GM12892 (cell line): ENCODE results near the gene TOMM22.

Experiments used
- DNase-seq: peaks from one replicate; pipeline ENCODE4 v3.0.0; 2011; ENCODE audit not compliant: insufficient read length
- FAIRE-seq: peaks from 2 replicates; lab custom pipeline; 2011; peaks lifted over from hg19 to GRCh38; lab: Jason Lieb, UNC
- POLR2A ChIP-seq: IDR thresholded peaks from 2 replicates; pipeline ENCODE4 v1.6.1; 2011; ENCODE audit warnings: low read depth, low read length, control low read depth
- POLR2AphosphoS5 ChIP-seq: IDR thresholded peaks from 2 replicates; pipeline ENCODE4 v1.6.1; 2011; ENCODE audit warnings: low read depth, low read length, control low read depth
- TAF1 ChIP-seq: IDR thresholded peaks from 2 replicates; pipeline ENCODE4 v1.6.1; 2011; ENCODE audit warnings: low read depth, mild to moderate bottlenecking, control low read depth, low read length, borderline replicate concordance

The TOMM22 gene

GRCh38 chr22:38657045-38657909 is 24.5 kb upstream of the TOMM22 start:
- FAIRE-seq (peak; percentile 76), DNase-seq (peak; percentile 40)
- TF ChIP-seq POLR2A (0 out of 2 replicates have a peak, but pooled peaks have one; percentile 11), TAF1 (peak; percentile 21; the same call in 1 of the 2 replicates), POLR2AphosphoS5 (no peak)

GRCh38 chr22:38674888-38675287 is 6.9 kb upstream of the TOMM22 start:
- FAIRE-seq (no peak), DNase-seq (no peak)
- no peak for TF ChIP-seq POLR2AphosphoS5
- no peak for TF ChIP-seq TAF1
- no peak for TF ChIP-seq POLR2A

GRCh38 chr22:38675833-38676232 is 5.9 kb upstream of the TOMM22 start:
- FAIRE-seq: no peak
- DNase-seq: no peak
- TF ChIP-seq TAF1 (no peak), POLR2A (no peak), POLR2AphosphoS5 (no peak)

GRCh38 chr22:38684895-38685294 is 3.1 kb downstream of the TOMM22 start:
- FAIRE-seq (no peak), DNase-seq (no peak)
- TF ChIP-seq POLR2AphosphoS5: no peak
- no peak for TF ChIP-seq TAF1
- 0 out of 2 replicates have a peak, but pooled peaks have one; percentile 31 for TF ChIP-seq POLR2A

- DNase-seq (no peak), FAIRE-seq (no peak)
- no peak for TF ChIP-seq TAF1
- 0 out of 2 replicates have a peak, but pooled peaks have one; percentile 16 for TF ChIP-seq POLR2AphosphoS5
Observed at GRCh38 chr22:38685761-38686160, 4.0 kb downstream of the TOMM22 start.

GRCh38 chr22:38689651-38690050 is 7.9 kb downstream of the TOMM22 start:
- no peak for TF ChIP-seq TAF1
- TF ChIP-seq POLR2A: no peak
- DNase-seq (no peak), FAIRE-seq (no peak)

GRCh38 chr22:38694049-38694448 is 12.3 kb downstream of the TOMM22 start:
- no peak for DNase-seq
- TF ChIP-seq TAF1 (no peak), POLR2AphosphoS5 (no peak), POLR2A (no peak)
- no peak for FAIRE-seq

- TF ChIP-seq POLR2AphosphoS5 (no peak), POLR2A (no peak), TAF1 (no peak)
Observed at GRCh38 chr22:38694940-38695339, 13.2 kb downstream of the TOMM22 start.

GRCh38 chr22:38696606-38697424 is 15.1 kb downstream of the TOMM22 start:
- no peak for FAIRE-seq
- no peak for DNase-seq
- TF ChIP-seq POLR2AphosphoS5 (no peak), TAF1 (no peak), POLR2A (no peak)

More at GRCh38 chr22:38694940-38695339, 13.2 kb downstream of the TOMM22 start:
- FAIRE-seq: no peak
- no peak for DNase-seq

GRCh38 chr22:38697425-38698089 is 15.8 kb downstream of the TOMM22 start:
- FAIRE-seq: no peak
- DNase-seq: no peak
- TF ChIP-seq TAF1 (no peak), POLR2A (no peak), POLR2AphosphoS5 (no peak)
